NCI-H1930 (cell line): Measurements from ENCODE around the gene B3GNT5.

Source experiments
- DNase-seq, 2 experiments: peaks; one replicate each; lab custom pipeline; 2025; lab: John Stamatoyannopoulos, UW

Gene B3GNT5

GRCh38 chr3:183265834-183266417 is 12.9 kb downstream of the B3GNT5 start:
- no peak for DNase-seq

GRCh38 chr3:183266454-183266853 is 13.4 kb downstream of the B3GNT5 start:
- no peak for DNase-seq

- DNase-seq = no peak
Observed at GRCh38 chr3:183267140-183267539, 14.1 kb downstream of the B3GNT5 start.

- DNase-seq = no peak
Observed at GRCh38 chr3:183268366-183268765, 15.3 kb downstream of the B3GNT5 start.

- DNase-seq = no peak
Observed at GRCh38 chr3:183269345-183269744, 16.3 kb downstream of the B3GNT5 start.

GRCh38 chr3:183270344-183270743 is 17.3 kb downstream of the B3GNT5 start:
- DNase-seq = no peak

GRCh38 chr3:183272142-183272541 is 19.1 kb downstream of the B3GNT5 start:
- no peak for DNase-seq

- no peak for DNase-seq
Observed at GRCh38 chr3:183272791-183273190, 19.7 kb downstream of the B3GNT5 start.

GRCh38 chr3:183274609-183275008 is 21.6 kb downstream of the B3GNT5 start:
- no peak for DNase-seq

GRCh38 chr3:183275418-183275817 is 22.4 kb downstream of the B3GNT5 start:
- no peak for DNase-seq

GRCh38 chr3:183275937-183276336 is 22.9 kb downstream of the B3GNT5 start:
- no peak for DNase-seq

GRCh38 chr3:183277260-183277659 is 24.2 kb downstream of the B3GNT5 start:
- DNase-seq = no peak

- no peak for DNase-seq
Observed at GRCh38 chr3:183278479-183279088, 25.5 kb downstream of the B3GNT5 start.

GRCh38 chr3:183279371-183279770 is 26.3 kb downstream of the B3GNT5 start:
- DNase-seq = no peak

GRCh38 chr3:183281126-183281797 is 28.2 kb downstream of the B3GNT5 start:
- no peak for DNase-seq

- DNase-seq = no peak
Observed at GRCh38 chr3:183283886-183284285, 30.8 kb downstream of the B3GNT5 start.

GRCh38 chr3:183284570-183284969 is 31.5 kb downstream of the B3GNT5 start:
- no peak for DNase-seq

GRCh38 chr3:183285318-183285717 is 32.3 kb downstream of the B3GNT5 start:
- DNase-seq = no peak

- no peak for DNase-seq
Observed at GRCh38 chr3:183285828-183286457, 32.9 kb downstream of the B3GNT5 start.

GRCh38 chr3:183287301-183287971 is 34.4 kb downstream of the B3GNT5 start:
- no peak for DNase-seq

- no peak for DNase-seq
Observed at GRCh38 chr3:183288117-183288516, 35.1 kb downstream of the B3GNT5 start.

- no peak for DNase-seq
Observed at GRCh38 chr3:183290216-183290615, 37.2 kb downstream of the B3GNT5 start.
